Lung (tissue), 12 donors: ENCODE data around the gene MYOZ3. TPM values are rescaled to one million over a fixed set of nuclear protein-coding genes. Genes with fewer than 3 reads are reported as not detected.

Experiments
- ATAC-seq: fragments of 200-7000 bp; cut with Tn5 transposase; one replicate; pipeline ENCODE4 v1.9.1; 2020; ENCODE audit warnings: moderate number of reproducible peaks; ENCODE audit not compliant: insufficient read depth, low FRiP score
- DNase-seq, 3 donors: peaks; one replicate each; pipeline ENCODE4 v3.0.0-alpha.2; 2013 to 2017
- H3K27ac ChIP-seq, 2 donors: one replicate each; pipeline ENCODE4 v1.5.1; 2013; ENCODE audit warnings: mild to moderate bottlenecking in 2 of 2, moderate library complexity in 2 of 2, control low read depth in 1 of 2, inconsistent platforms in 1 of 2, low read depth in 1 of 2, low read length in 1 of 2
- H3K27me3 ChIP-seq, 3 donors: one replicate each; pipeline ENCODE4 v1.5.1; 2013; ENCODE audit warnings: low read length in 2 of 3; ENCODE audit not compliant: control insufficient read depth in 3 of 3, insufficient read depth in 3 of 3
- H3K36me3 ChIP-seq, 4 donors: one replicate each; pipeline ENCODE4 v1.5.1; 2013; ENCODE audit warnings: low read length in 4 of 4, mild to moderate bottlenecking in 1 of 4, moderate library complexity in 1 of 4; ENCODE audit not compliant: control insufficient read depth in 4 of 4, insufficient read depth in 4 of 4
- H3K4me1 ChIP-seq, 5 donors: one replicate each; pipeline ENCODE4 v1.5.1; 2013; ENCODE audit warnings: low read length in 5 of 5, mild to moderate bottlenecking in 2 of 5, moderate library complexity in 1 of 5; ENCODE audit not compliant: control insufficient read depth in 5 of 5, insufficient read depth in 5 of 5
- H3K4me3 ChIP-seq: one replicate; pipeline ENCODE4 v1.5.1; 2013; ENCODE audit warnings: mild to moderate bottlenecking, control low read depth, moderate library complexity
- H3K9ac ChIP-seq, 2 donors: one replicate each; pipeline ENCODE4 v1.5.1; 2013; ENCODE audit warnings: low read length in 2 of 2, control low read depth in 1 of 2; ENCODE audit not compliant: insufficient read depth in 1 of 2
- H3K9me3 ChIP-seq, 4 donors: one replicate each; pipeline ENCODE4 v1.5.1; 2013; ENCODE audit warnings: low read length in 3 of 4, mild to moderate bottlenecking in 1 of 4, moderate library complexity in 1 of 4; ENCODE audit not compliant: control insufficient read depth in 4 of 4, insufficient read depth in 3 of 4
- WGBS, 2 donors: extraction: QIAGEN DNeasy Blood & Tissue Kit; methylation state at CpG; one replicate each; pipeline ENCODE4 v1.1.7; 2013; 5-methylcytosine and 5-hydroxymethylcytosine counted together
- polyA plus RNA-seq, 2 donors: library from polyadenylated mRNA; stranded (reverse); fragments of 200-250 nt; gene quantifications; one replicate each; pipeline ENCODE4 v1.2.1, GENCODE V29; 2013
- total RNA-seq, 2 donors: library from RNA; depleted of rRNA in 1 of 2; stranded (reverse); fragments of >200 nt in 1 of 2; gene quantifications; one replicate each; pipeline ENCODE4 v1.2.1, GENCODE V29; 2014 to 2021
- TF ChIP-seq, protein P1 (sequence below): IDR thresholded peaks from 2 replicates; pipeline ENCODE4 v1.5.1; 2012; ENCODE audit warnings: mild to moderate bottlenecking; ENCODE audit errors: control extremely low read depth, extremely low read depth
- donor health status: control.
- donor health status: control.
- donor health status: Bipolar disorder and iron deficiency.
- donor health status: healthy.
- donor health status: DM: yes; HTN: yes; CAD: no.

The MYOZ3 gene
- total and polyA plus RNA-seq, 4 donors, result 0.39 to 2.4 (median 0.48) TPM

DNA sequence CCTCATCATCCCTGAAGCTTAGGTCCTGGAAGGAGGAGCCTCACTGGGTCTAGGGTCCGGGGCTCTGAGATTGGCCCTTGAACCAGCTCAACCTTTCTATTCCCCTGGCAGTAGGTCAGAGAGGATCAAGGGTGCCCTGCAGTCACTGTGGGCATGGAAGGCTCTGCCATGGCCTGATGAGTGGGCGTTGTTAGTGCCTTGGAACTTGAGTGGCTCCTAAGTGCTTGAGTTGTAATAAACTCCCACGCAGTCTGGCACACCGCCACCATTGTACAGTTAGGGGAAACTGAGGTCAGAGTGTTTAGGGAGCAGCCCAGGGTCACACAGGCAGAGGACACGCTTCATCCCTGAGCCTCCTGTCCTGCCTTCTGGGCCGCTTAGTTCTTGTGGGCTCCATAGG lies 31.0 kb upstream of the MYOZ3 start:
- DNase-seq (no peak), ATAC-seq (no peak)
- Histone ChIP-seq H3K27me3 (no peaks in the 10 kb centered on the region), H3K36me3 (peaks cover 0 to 2% (median 0%) of the 10 kb centered on the region in 4 donors), H3K27ac (peak overlapping the region; percentile 13 to 79), H3K4me1 (peaks cover 7 to 38% (median 12%) of the 10 kb centered on the region in 5 donors), H3K4me3 (no peak overlapping the region), H3K9ac (no peak overlapping the region), H3K9me3 (no peaks in the 10 kb centered on the region)
- 81 to 94% methylated on average over 6 of the region's 6 CpGs for WGBS, 2 donors
- TF ChIP-seq, protein P1, sequence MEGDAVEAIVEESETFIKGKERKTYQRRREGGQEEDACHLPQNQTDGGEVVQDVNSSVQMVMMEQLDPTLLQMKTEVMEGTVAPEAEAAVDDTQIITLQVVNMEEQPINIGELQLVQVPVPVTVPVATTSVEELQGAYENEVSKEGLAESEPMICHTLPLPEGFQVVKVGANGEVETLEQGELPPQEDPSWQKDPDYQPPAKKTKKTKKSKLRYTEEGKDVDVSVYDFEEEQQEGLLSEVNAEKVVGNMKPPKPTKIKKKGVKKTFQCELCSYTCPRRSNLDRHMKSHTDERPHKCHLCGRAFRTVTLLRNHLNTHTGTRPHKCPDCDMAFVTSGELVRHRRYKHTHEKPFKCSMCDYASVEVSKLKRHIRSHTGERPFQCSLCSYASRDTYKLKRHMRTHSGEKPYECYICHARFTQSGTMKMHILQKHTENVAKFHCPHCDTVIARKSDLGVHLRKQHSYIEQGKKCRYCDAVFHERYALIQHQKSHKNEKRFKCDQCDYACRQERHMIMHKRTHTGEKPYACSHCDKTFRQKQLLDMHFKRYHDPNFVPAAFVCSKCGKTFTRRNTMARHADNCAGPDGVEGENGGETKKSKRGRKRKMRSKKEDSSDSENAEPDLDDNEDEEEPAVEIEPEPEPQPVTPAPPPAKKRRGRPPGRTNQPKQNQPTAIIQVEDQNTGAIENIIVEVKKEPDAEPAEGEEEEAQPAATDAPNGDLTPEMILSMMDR, result no peak

DNA sequence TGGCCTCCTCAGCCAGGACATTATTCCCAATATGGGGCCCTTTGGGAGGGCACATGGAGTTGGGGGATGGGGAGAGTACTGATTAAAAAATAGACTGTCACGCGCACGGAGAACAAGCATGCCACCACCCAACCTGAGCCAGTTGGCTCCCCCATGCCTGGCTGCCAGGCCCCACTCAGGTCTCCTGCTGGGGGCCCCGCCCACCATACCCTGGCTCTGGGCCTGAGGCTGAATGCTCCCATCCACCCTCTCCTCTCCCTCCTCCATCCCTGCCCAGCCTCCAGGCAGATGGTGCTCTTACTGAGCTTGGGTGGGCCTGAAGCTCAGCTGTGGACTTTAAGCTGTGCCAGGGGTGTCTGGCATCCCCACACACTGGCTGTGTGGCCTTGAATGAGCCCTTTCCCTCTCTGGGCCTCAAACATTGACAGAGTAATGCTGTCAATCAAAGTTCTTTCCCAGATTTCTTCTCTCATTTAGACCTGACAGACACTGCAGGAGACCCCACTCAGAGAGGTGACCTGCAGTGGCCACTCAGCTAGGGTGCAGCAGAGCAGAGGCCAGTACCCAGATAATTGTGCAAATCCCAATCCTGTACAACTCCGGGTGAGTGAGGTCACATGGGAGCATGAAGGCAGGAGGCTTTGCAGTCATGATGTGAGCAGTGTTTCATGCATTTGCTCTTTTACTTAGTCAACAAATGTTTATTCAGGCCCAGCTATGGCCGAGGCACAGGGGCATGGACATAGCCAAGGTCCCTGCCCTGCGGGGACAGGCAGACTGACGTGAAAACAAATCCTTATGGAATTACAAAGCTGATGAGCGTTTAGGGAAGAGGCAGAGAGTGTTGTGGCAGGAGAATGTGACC lies 30.4 kb upstream of the MYOZ3 start:
- Histone ChIP-seq H3K9me3 (no peaks in the 10 kb centered on the region), H3K4me3 (no peak overlapping the region), H3K4me1 (peaks cover 7 to 36% (median 10%) of the 10 kb centered on the region in 5 donors), H3K36me3 (peaks cover 0 to 2% (median 0%) of the 10 kb centered on the region in 4 donors), H3K9ac (peak overlapping the region in 1 of 2 donors; percentile 20), H3K27me3 (no peaks in the 10 kb centered on the region), H3K27ac (peak overlapping the region; percentile 13 to 79)
- DNase-seq (no peak), ATAC-seq (no peak)
- TF ChIP-seq, protein P1, result no peak
- 84 to 95% methylated on average over 8 to 9 of the region's 9 CpGs for WGBS, 2 donors

DNA sequence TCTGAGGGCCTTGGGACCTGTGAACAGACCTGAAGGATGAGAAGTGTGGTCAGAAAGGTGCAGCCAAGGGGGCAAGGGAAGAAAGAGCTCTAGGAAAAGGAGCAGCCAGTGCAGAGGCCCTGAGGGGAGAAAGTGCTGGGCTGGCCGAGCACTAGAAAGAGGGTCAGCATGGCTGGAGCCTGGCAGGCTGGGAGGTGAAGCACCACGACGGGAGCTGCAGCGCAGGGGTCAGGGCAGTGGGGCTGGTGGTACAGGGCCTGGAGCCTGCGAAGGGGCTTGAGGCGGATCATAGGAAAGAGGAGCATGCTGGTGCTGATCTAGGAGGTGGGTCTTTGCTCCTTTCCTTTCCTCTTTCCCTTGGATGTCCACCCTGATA lies 29.7 kb upstream of the MYOZ3 start:
- no peak for ATAC-seq
- peaks cover 3 to 32% (median 8%) of the 10 kb centered on the region in 5 donors for H3K4me1 ChIP-seq
- peaks cover 0 to 2% (median 0%) of the 10 kb centered on the region in 4 donors for H3K36me3 ChIP-seq
- DNase-seq, result no peak
- H3K9me3 ChIP-seq, result no peaks in the 10 kb centered on the region
- WGBS, 2 donors, result 93 to 94% methylated on average over 6 of the region's 6 CpGs
- no peaks in the 10 kb centered on the region for H3K27me3 ChIP-seq
- peak overlapping the region in 1 of 2 donors; percentile 79 for H3K27ac ChIP-seq
- TF ChIP-seq, protein P1, result no peak
- no peak overlapping the region for H3K4me3 ChIP-seq
- H3K9ac ChIP-seq, result no peak overlapping the region
